ENCODE measurements around the gene MRPL47. TPM values are rescaled to one million over a fixed set of nuclear protein-coding genes. Genes with fewer than 3 reads are reported as not detected.
"Not testable (repeated sequence)": the region's sequence is repeated elsewhere in the genome, so short reads cannot be mapped to it uniquely, and the experiment has no call there.

Gene MRPL47
- total RNA-seq, 1 donor from 2014 or later = 41.1 TPM

DNA sequence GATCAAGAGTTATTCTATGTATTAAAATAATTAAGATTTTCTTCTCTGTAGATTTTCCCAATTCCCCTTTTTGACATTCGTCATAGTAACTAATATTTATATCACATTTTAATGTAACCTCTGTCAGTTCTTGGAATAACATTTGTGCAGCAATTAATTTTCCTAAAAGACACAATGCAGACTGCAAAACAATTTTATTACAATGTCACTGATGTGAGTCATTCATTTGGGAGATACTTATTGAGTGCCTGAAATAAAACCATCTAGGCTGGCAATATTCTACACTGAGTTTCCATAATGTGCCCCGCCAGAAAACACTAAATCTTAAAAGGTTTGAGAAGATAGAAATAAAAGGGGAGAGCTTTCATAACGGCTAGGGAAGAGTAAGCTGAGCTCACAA lies 41.7 kb upstream of the MRPL47 start:
- Histone ChIP-seq H3K4me1 (no peaks in the 10 kb centered on the region), H3K9me3 (no peaks in the 10 kb centered on the region), H3K27ac (no peak overlapping the region), H3K27me3 (no peaks in the 10 kb centered on the region), H3K4me3 (no peak overlapping the region), H3K36me3 (no peaks in the 10 kb centered on the region)
- DNase-seq (ENCODE audit: low spot score in 2 of 2) = no peak
- TF ChIP-seq, protein P1, sequence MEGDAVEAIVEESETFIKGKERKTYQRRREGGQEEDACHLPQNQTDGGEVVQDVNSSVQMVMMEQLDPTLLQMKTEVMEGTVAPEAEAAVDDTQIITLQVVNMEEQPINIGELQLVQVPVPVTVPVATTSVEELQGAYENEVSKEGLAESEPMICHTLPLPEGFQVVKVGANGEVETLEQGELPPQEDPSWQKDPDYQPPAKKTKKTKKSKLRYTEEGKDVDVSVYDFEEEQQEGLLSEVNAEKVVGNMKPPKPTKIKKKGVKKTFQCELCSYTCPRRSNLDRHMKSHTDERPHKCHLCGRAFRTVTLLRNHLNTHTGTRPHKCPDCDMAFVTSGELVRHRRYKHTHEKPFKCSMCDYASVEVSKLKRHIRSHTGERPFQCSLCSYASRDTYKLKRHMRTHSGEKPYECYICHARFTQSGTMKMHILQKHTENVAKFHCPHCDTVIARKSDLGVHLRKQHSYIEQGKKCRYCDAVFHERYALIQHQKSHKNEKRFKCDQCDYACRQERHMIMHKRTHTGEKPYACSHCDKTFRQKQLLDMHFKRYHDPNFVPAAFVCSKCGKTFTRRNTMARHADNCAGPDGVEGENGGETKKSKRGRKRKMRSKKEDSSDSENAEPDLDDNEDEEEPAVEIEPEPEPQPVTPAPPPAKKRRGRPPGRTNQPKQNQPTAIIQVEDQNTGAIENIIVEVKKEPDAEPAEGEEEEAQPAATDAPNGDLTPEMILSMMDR (IDR thresholded peaks at IDR 0.05) = no peak
- intact Hi-C loops (cut with DNase I) = no loop called here

DNA sequence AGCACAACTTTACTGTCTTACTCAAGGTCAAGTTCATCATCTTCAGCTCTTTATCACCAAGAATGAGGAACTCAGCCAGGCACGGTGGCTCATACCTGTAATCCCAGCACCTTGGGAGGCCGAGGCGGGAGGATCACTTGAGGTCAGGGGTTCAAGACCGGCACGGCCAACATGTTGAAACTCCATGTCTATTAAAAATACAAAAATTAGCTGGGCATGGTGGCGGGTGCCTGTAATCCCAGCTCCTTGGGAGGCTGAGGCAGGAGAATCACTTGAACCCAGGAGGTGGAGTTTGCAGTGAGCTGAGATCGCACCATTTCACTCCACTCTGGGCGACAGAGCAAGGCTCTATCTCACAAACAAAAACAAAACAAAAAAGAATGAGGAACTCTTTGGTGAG lies 39.4 kb upstream of the MRPL47 start:
- H3K27ac ChIP-seq; H3K4me1 ChIP-seq; H3K4me3 ChIP-seq; H3K9me3 ChIP-seq; H3K36me3 ChIP-seq; DNase-seq (ENCODE audit: low spot score in 2 of 2); H3K27me3 ChIP-seq; intact Hi-C loops (cut with DNase I): not testable (repeated sequence)

DNA sequence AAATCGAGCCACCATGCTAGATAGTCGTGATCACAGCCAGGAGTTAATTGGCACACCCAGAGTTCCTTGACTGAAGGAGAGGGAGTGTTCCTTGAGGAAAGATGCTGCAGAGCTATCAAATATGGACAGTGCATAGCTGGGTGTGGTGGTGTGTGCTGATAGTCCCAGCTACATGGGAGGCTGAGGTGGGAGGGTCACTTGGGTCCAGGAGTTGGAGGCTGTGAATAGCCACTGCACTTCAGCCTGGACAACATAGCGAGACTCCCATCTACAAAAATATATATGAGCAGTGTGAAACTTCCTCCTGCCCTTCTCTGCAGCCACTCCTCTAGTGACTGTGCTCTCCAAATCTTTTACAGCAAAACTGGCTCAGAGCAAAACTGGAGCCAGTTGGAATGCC lies 38.4 kb upstream of the MRPL47 start:
- H3K27me3 ChIP-seq = no peaks in the 10 kb centered on the region
- intact Hi-C loops (cut with DNase I) = no loop called here
- TF ChIP-seq, protein P1 (IDR thresholded peaks at IDR 0.05) = no peak

DNA sequence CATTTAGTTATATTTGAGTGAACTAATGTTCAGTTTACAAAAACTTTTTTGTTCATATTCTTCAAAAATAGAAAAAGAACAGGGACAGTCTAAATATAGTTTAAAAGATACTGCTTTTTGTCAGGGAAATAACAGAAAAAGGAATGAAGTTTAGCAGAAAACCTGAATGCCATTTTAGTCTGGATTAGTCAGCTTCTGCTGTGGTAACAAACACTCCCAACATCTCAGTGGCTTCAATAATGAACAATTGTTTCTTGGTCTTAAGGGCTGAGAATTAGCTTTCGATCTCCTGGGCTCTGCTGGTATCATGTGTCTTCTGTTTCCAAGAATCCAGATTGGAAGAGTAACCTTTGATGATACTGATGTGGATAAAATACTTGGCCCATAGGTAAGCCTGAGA lies 36.0 kb upstream of the MRPL47 start:
- TF ChIP-seq, protein P1 (IDR thresholded peaks at IDR 0.05) = no peak
- Histone ChIP-seq H3K4me3 (no peak overlapping the region), H3K4me1 (no peaks in the 10 kb centered on the region), H3K9me3 (no peaks in the 10 kb centered on the region), H3K36me3 (no peaks in the 10 kb centered on the region), H3K27ac (no peak overlapping the region), H3K27me3 (no peaks in the 10 kb centered on the region)
- intact Hi-C loops (cut with DNase I) = no loop called here
- no peak for DNase-seq (ENCODE audit: low spot score in 2 of 2)

More for the DNA sequence above, 38.4 kb upstream of the MRPL47 start:
- DNase-seq (ENCODE audit: low spot score in 2 of 2) = no peak
- no peaks in the 10 kb centered on the region for H3K36me3 ChIP-seq
- H3K4me3 ChIP-seq = no peak overlapping the region
- no peaks in the 10 kb centered on the region for H3K4me1 ChIP-seq
- H3K9me3 ChIP-seq = no peaks in the 10 kb centered on the region
- no peak overlapping the region for H3K27ac ChIP-seq

DNA sequence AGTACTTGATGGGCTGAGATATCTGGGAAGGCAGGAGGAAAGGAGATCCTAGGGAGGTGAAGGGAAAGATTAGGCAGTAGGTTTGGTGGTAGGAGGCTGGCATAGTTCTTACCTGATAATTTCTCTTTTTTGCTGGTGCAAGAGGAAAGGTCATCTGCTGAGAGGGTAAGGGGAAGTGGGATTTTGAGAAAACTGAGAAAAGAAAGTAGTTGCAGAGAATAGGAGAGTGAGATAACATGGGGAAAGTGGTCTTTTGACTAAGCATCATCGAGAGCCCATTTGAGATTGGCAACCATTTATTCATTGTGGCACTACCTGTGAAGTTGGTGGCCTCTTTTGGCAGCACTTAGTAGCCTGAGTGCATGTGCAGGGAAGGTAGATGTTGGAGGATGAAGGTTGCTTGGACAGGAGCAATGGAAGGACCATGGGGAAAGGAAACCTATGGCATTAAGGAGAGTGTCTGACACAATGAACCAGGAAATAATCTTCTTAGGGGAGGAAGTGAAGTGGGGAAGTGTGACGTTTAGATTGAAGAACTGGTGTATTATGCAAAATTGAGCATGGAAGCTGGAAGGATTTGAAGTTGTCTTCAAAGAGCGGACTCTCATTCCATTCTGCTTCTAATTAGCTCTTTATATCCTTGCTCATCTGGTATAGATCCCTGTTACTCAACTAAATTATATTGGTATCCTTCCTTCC lies 26.5 kb upstream of the MRPL47 start:
- Histone ChIP-seq H3K27ac (no peak overlapping the region), H3K36me3 (no peaks in the 10 kb centered on the region), H3K4me3 (no peak overlapping the region), H3K9me3 (no peaks in the 10 kb centered on the region), H3K27me3 (no peaks in the 10 kb centered on the region), H3K4me1 (no peaks in the 10 kb centered on the region)
- TF ChIP-seq, protein P1 (IDR thresholded peaks at IDR 0.05) = no peak
- intact Hi-C loops (cut with DNase I) = no loop called here
- no peak for DNase-seq (ENCODE audit: low spot score in 2 of 2)

DNA sequence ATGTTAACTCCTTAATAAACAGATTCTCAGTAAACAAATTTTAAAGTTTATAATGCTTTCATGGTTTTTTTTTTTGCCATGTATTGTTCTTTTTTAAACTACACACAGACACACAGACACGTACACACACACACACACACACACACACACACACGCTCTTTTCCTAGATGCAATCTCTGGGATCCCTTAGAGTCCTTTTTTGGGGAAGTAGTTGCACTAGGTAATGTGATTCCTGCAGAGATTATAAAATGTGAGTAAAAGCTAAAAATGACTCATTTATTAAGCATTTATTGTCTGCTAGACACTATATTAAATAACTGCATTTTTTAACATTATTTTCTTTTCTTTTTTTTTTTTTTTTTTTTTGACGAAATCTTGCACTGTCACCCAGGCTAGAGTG lies 20.0 kb upstream of the MRPL47 start:
- Histone ChIP-seq H3K4me1 (no peaks in the 10 kb centered on the region), H3K27ac (no peak overlapping the region), H3K36me3 (peaks cover 23 to 37% of the 10 kb centered on the region in 2 donors), H3K27me3 (no peaks in the 10 kb centered on the region), H3K4me3 (no peak overlapping the region), H3K9me3 (no peaks in the 10 kb centered on the region)
- TF ChIP-seq, protein P1 (IDR thresholded peaks at IDR 0.05) = no peak
- no peak for DNase-seq (ENCODE audit: low spot score in 2 of 2)
- intact Hi-C loops (cut with DNase I) = no loop called here
